T-helper 2 cell treated with Interferon-gamma antibody and Interleukin-4, amounts not matched to agents 100 ng/mL and 5 ng/mL, for 36 hours (primary cell): Measurements from ENCODE around the gene ZNF222. TPM values are rescaled to one million over a fixed set of nuclear protein-coding genes. Genes with fewer than 3 reads are reported as not detected.

ENCODE experiments used
- intact Hi-C: fragments of 100-400 bp; cut with micrococcal nuclease; formaldehyde crosslinking; loops from one replicate; pipeline ENCODE4 v1.15.1; 2023
- total RNA-seq: library from RNA; stranded (reverse); gene quantifications from 2 replicates; pipeline ENCODE4 v1.2.3, GENCODE V29; 2022

The ZNF222 gene
- total RNA-seq, 1 donor from 2014 or later = 2.7 TPM

GRCh38 chr19:44051650-44052402, 26.6 kb downstream of the ZNF222 start, which contains the start of gene ZNF223:
TSS of gene ZNF223 (plus strand) at chr19:44052036. CDS start at chr19:44055177, 3,141 bp downstream.
- intact Hi-C loops = no loop called here

GRCh38 chr19:44055870-44056269, 30.7 kb downstream of the ZNF222 start:
- intact Hi-C loops = no loop called here

DNA sequence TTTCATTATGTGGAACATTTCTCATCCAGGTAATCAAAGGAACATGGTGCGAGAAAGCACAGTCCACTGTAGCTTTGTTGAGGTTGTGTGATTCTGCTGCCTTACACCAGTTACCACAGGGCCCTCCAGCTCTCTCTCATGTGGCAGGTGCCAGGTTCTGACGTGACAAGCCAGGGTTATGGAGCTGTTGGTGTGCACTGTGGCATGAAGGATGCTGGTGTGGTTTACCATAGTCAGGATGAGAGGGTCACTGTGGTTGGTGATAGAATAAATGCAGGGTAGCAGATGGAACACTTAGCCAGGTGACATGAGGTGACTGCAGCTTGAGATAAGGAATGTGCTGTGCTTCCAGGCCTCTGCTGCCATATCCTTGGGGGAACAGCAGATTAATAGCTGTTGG, 34.0 kb downstream of the ZNF222 start:
- intact Hi-C loops = no loop called here

- intact Hi-C loops = no loop called here
These were observed 35.9 kb downstream of the ZNF222 start for GRCh38 chr19:44061038-44061437.

GRCh38 chr19:44066305-44066704, 41.1 kb downstream of the ZNF222 start:
- intact Hi-C loops = no loop called here

DNA sequence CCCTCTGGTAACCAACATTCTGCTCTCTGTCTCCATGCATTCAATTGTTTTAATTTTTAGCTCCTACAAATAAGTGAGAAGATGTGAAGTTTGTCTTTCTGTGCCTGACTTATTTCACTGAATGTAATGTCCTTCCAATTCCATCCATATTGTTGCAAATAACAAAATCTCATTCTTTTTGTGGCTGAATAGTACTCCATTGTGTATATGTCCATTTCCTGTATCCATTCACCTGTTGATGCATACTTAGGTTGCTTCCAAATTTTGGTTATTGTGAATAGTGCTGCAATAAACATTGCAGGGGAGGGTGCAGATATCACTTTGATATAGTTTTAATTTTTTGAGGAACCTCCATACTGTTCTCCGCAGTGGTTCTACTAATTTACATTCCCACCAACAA, 44.2 kb downstream of the ZNF222 start:
- intact Hi-C loops = no loop called here

GRCh38 chr19:44071824-44072542, 46.8 kb downstream of the ZNF222 start, which contains the start of gene ZNF284:
TSS of gene ZNF284 (plus strand) at chr19:44072159. CDS start at chr19:44076390, 4,231 bp downstream.
- intact Hi-C loops = loop anchor here (1.0 to 5.0 kb wide), 5 partner anchors 22 to 245 kb away; partner anchors contain the start of genes ZNF155, ZNF222, ZNF224 and ZNF234

GRCh38 chr19:44072543-44073401, 47.6 kb downstream of the ZNF222 start:
- intact Hi-C loops = loop anchor here (1.0 to 5.0 kb wide), 5 partner anchors 22 to 246 kb away; partner anchors contain the start of genes ZNF155, ZNF222, ZNF224 and ZNF234

GRCh38 chr19:44076325-44076724, 51.1 kb downstream of the ZNF222 start:
- intact Hi-C loops = no loop called here

Other genes starting within 250 kb of the ZNF222 start
- gene KCNN4, start 244.4 kb upstream of the ZNF222 start, total RNA-seq = 36.9 and 39.9 TPM in 2 replicates
- gene LYPD5, start 222.9 kb upstream of the ZNF222 start, total RNA-seq = 0.45 and 0.57 TPM in 2 replicates
- 6.9 and 7.8 TPM in 2 replicates for gene ZNF283, start 198.1 kb upstream of the ZNF222 start, total RNA-seq
- gene ZNF404, start 141.4 kb upstream of the ZNF222 start, total RNA-seq = 1.2 and 1.5 TPM in 2 replicates
- 13.9 and 14.4 TPM in 2 replicates for gene ZNF45, start 90.1 kb upstream of the ZNF222 start, total RNA-seq
- 0.75 and 0.77 TPM in 2 replicates for gene ZNF221, start 74.2 kb upstream of the ZNF222 start, total RNA-seq
- gene ZNF155, start 41.2 kb upstream of the ZNF222 start, total RNA-seq = 6.2 and 6.8 TPM in 2 replicates
- 3.7 and 5.5 TPM in 2 replicates for gene ZNF230, start 22.4 kb upstream of the ZNF222 start, total RNA-seq
- gene ZNF223, start 26.7 kb downstream of the ZNF222 start, total RNA-seq = 0.25 and 0.27 TPM in 2 replicates
- gene ZNF284, start 46.8 kb downstream of the ZNF222 start, total RNA-seq = 1.4 and 2.0 TPM in 2 replicates
- gene ZNF224, start 69.0 kb downstream of the ZNF222 start, total RNA-seq = 31.4 and 33.8 TPM in 2 replicates
- 4.3 and 5.4 TPM in 2 replicates for gene ZNF225, start 88.0 kb downstream of the ZNF222 start, total RNA-seq
- gene ZNF234, start 116.2 kb downstream of the ZNF222 start, total RNA-seq = 11.1 and 12.6 TPM in 2 replicates
- gene ZNF226, start 139.7 kb downstream of the ZNF222 start, total RNA-seq = 13.7 and 14.2 TPM in 2 replicates
- 24.8 and 26.3 TPM in 2 replicates for gene ZNF227, start 187.2 kb downstream of the ZNF222 start, total RNA-seq
- gene ZNF233, start 234.5 kb downstream of the ZNF222 start, total RNA-seq = 0.41 TPM in 1 of 2 replicates, not detected in the other